Mucosa of stomach (tissue), 1 donor: ENCODE data around the gene CENPO.
"Not testable (repeated sequence)": the region's sequence is repeated elsewhere in the genome, so short reads cannot be mapped to it uniquely, and the experiment has no call there.

Experiments used
- H3K27me3 ChIP-seq: one replicate; pipeline ENCODE4 v1.7.0; 2013; ENCODE audit warnings: mild to moderate bottlenecking, low read length; ENCODE audit not compliant: control insufficient read depth, insufficient read depth
- H3K36me3 ChIP-seq: one replicate; pipeline ENCODE4 v1.7.0; 2013; ENCODE audit warnings: low read length; ENCODE audit not compliant: control insufficient read depth, insufficient read depth
- H3K4me1 ChIP-seq: one replicate; pipeline ENCODE4 v1.7.0; 2013; ENCODE audit warnings: mild to moderate bottlenecking, low read length; ENCODE audit not compliant: control insufficient read depth, insufficient read depth
- H3K4me3 ChIP-seq: one replicate; pipeline ENCODE4 v1.7.0; 2013; ENCODE audit warnings: low read length
- H3K9ac ChIP-seq: one replicate; pipeline ENCODE4 v1.7.0; 2013; ENCODE audit warnings: mild to moderate bottlenecking, low read length, moderate library complexity
- H3K9me3 ChIP-seq: one replicate; pipeline ENCODE4 v1.7.0; 2013; ENCODE audit warnings: mild to moderate bottlenecking, low read length, moderate library complexity; ENCODE audit not compliant: control insufficient read depth
- donor health status: Pancreatic carcinoma.

Gene CENPO

DNA sequence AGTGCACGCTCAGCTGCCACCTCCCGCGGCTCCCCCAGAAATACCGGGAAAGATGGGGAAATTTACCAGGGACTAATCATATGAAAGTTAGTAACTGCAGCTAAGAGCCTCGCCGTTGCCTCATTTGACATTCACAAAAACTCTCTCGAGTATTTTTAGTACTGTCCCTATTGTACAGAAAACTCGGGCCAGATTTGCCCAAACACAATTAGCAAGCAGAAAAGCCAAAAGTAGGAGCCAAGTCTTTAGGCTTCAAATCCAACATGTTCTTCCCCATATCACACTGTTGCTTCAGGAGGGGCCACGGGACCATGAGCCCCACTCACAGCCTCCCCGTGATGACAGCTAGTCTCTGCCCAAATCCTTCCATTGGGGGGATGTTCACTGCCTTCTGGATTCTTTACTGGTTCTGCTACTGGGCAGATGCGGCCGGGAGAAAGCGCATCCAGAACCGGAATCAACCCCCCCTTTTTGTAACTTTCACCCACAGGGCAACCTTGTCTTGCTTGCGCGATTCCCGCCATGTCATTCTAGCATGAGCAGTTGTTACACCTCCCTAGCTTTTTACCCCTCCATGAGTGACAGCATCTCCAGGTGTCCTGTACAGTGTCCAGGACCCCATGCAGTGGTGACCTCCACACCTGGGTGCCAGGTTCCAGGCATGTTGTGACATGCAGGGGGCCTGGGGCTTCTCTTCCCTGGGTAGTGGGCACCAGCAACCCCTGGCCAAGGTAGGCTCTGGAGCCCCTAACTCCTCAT, 35.2 kb downstream of the CENPO start:
- Histone ChIP-seq H3K27me3 (no peaks in the 10 kb centered on the region), H3K4me3 (no peak overlapping the region), H3K4me1 (peaks cover 15% of the 10 kb centered on the region), H3K9ac (no peak overlapping the region), H3K36me3 (no peaks in the 10 kb centered on the region), H3K9me3 (no peaks in the 10 kb centered on the region)

DNA sequence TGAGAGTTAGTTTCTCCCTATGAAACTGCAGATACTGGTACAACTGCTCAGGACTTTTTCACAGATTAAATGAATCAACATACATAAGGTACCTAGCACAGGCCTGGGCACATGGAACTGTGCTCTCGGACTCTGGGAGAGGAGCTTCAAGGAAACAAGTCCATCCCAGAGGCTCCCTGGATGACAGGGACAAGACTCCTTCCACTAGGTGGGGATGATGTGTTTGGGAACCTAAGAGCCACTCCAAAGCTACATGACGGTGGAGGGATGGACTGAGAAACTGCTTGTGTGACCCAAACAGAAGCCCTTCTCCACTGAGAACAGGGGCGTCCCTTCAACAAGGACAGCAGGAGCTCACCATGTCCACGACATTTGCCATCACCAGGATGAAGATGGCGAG, 37.1 kb downstream of the CENPO start:
- H3K9ac ChIP-seq = no peak overlapping the region

DNA sequence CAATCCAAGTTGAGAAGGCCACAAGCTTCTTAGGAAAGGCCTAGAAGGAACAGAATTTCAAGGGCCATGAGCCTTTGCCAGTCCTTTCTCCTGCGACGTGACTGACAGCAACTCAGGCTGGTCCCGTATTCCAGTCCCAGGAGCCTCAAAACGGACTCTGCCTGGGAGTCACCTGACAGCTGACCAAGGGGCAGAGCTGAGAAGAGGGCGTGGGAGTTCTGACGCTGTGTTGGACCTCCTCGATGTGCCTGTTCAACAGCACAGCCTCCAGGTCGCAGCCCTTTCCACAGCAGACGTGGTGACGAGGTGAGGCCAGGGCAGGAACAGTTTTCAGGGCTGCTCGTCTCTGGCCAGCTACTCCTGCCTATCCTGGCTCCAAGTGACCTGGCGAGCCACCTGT, 37.6 kb downstream of the CENPO start:
- no peaks in the 10 kb centered on the region for H3K9me3 ChIP-seq
- no peak overlapping the region for H3K4me3 ChIP-seq
- H3K36me3 ChIP-seq = no peaks in the 10 kb centered on the region
- H3K27me3 ChIP-seq = no peaks in the 10 kb centered on the region
- peaks cover 15% of the 10 kb centered on the region for H3K4me1 ChIP-seq
- H3K9ac ChIP-seq = no peak overlapping the region

More for the DNA sequence above, 37.1 kb downstream of the CENPO start:
- Histone ChIP-seq H3K9me3 (no peaks in the 10 kb centered on the region), H3K4me3 (no peak overlapping the region), H3K4me1 (peaks cover 15% of the 10 kb centered on the region), H3K36me3 (no peaks in the 10 kb centered on the region), H3K27me3 (no peaks in the 10 kb centered on the region)

DNA sequence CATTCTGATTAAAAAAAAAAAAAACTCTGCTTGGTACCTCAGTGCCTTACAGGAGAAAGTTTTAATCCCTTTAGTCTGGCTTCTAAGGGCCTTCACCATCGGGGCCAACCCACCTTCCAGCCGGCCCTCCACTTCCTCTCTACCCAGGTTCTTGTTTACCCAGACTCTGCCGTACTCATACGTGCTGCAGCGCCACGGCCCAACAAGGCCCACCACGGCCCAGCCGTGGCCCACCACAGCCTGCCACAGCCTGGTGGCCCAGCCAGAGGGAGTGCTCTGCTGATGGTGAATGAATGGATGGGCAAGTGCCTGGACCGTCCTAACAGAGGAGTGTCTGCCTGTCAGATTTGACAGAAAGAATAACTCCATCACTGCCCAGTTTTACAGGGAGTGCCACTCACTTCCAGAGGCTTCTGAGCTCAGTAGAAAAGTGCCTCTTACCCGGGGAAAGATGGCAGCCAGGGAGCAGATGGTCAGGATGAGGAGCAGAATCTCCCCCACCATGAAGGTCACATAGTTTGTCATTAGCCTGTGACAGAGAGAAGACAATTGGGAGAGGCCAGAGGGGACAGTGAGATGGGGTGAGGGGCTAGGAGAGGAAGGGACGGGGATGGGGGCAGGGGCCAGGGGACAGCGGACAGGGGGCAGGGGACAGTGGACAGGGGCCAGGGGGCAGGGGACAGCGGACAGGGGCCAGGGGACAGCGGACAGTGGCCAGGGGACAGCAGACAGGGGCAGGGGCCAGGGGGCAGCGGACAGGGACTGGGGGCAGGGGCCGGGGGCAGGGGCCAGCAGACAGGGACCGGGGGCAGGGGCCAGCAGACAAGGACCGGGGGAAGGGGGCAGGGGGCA, 38.2 kb downstream of the CENPO start:
- Histone ChIP-seq H3K27me3 (no peaks in the 10 kb centered on the region), H3K9ac (no peak overlapping the region), H3K9me3 (no peaks in the 10 kb centered on the region), H3K4me3 (no peak overlapping the region), H3K36me3 (no peaks in the 10 kb centered on the region), H3K4me1 (peaks cover 11% of the 10 kb centered on the region)

DNA sequence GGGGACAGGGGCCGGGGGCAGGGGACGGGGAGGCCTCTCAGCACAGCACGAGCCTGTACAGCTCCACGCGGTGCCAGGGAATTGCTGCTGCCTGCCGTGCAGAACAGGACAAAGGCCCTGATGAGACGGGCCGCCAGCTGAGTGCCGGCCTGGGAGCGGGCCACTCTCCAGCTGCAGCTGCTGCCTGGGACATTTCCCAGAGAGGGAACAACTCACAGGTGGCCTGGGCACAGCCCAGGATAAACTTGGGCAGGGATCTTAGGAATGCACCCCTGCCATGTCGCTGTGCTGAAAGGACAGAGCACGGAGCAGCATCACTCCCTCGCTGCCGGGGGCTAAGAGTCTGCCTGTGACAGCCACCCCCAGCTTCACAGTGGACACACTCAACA, 38.8 kb downstream of the CENPO start:
- Histone ChIP-seq H3K9me3 (no peaks in the 10 kb centered on the region), H3K36me3 (no peaks in the 10 kb centered on the region), H3K9ac (no peak overlapping the region), H3K4me3 (no peak overlapping the region), H3K27me3 (no peaks in the 10 kb centered on the region), H3K4me1 (peaks cover 5% of the 10 kb centered on the region)

DNA sequence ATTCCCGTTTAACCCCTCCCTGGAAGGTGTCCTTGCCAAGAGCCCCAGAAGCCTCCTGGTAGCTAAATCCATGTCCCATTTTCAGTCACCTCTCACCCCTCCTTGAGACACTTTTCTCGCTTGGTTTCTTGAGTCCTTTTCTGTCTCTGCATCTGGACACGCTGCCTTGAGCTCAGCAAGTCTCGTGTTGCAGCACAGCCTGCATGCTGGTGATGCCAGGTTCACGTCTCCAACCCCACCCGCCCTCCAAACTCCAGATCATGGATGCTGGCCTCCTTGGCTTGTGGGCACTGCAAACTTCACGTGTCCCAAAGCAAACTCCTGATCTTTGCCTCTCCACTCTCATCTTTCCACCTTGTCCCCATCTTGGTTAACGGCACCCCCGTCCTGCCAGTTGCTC, 39.3 kb downstream of the CENPO start:
- no peak overlapping the region for H3K4me3 ChIP-seq
- H3K36me3 ChIP-seq = no peaks in the 10 kb centered on the region
- no peaks in the 10 kb centered on the region for H3K9me3 ChIP-seq
- H3K9ac ChIP-seq = no peak overlapping the region
- peaks cover under 1% of the 10 kb centered on the region for H3K4me1 ChIP-seq
- no peaks in the 10 kb centered on the region for H3K27me3 ChIP-seq

DNA sequence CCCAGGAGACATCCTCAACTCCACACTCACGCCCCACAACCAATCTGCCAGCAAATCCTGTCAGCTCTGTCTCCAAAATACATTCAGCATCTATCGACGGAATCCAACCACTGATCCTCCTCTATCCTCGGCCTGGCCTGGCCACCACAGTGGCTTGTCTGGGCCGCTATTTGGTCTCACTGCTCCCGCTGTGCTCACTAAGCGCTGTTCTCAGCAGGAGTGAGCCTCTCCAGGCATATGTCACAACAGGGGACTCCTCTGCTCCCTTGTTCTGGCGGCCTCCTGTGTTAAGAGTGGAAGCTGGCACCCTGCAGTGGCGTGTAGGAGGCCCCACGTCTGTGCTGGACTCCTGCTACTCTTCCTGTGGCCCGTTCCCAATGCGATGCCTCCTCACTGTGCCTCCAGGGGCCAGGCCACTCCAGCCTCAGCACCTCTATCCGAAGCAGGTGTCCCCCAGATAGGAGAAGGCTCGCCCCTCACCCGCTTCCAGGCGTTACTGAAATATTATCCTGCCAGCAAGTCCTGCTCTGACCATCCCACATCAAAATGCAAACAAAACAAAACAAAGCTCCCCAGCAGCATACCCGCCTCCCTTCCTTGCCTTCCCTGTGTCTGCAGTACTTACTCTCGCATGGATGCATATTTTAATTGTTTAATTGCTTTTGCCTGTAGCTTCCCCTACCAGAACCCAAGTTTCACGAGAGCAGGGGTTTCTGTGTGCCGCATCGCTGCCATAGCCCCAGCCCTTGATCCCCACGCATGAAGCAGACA, 39.9 kb downstream of the CENPO start:
- Histone ChIP-seq H3K27me3 (no peaks in the 10 kb centered on the region), H3K4me3 (no peak overlapping the region), H3K36me3 (no peaks in the 10 kb centered on the region), H3K9me3 (no peaks in the 10 kb centered on the region), H3K4me1 (no peaks in the 10 kb centered on the region), H3K9ac (no peak overlapping the region)

DNA sequence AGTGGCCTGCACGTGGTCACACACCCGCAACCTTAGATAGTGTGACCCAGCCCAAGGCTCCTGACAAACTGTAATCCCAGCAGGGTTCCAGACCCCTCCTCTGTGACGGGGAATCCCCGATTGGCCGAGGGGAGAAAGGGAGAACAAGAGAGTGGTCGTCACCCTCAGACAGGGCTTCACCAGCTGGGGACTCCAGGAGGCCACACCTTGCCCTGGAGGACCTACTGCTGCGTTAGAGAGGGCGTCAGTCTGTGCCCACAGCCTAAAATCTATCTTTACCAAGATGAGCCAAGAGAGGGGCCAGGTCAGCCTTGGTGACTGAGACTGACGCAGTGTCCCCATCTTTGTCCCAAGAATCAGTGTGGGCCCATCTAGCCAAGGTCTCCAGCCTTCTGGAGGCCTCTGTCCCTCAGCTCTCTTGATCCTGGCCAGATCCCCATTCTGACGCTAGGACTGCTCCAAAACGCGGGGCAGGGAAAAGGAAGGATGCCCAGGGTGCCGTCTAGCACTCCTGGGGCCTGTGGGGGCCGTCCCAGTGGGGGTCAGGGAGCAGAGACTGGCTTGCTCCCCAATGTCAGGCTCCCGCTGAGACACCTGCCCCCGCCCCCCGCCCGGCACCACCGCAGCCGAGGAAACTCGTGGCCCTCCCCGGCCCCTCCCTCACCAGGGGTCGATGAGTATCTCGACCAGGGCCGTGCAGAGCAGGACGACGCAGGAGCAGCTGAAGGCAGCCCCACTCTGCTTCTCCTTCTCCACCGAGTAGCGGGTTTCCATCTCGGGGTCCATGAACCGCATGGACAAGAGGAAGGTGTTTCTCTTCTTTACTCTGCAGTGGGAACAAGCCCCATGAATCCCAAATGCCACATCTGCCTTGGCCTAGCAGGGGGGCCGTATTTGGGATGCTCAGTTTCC, 40.9 kb downstream of the CENPO start:
- H3K9me3 ChIP-seq = no peaks in the 10 kb centered on the region
- H3K4me3 ChIP-seq = no peak overlapping the region
- H3K27me3 ChIP-seq = no peaks in the 10 kb centered on the region
- no peaks in the 10 kb centered on the region for H3K36me3 ChIP-seq
- H3K4me1 ChIP-seq = no peaks in the 10 kb centered on the region
- H3K9ac ChIP-seq = no peak overlapping the region

DNA sequence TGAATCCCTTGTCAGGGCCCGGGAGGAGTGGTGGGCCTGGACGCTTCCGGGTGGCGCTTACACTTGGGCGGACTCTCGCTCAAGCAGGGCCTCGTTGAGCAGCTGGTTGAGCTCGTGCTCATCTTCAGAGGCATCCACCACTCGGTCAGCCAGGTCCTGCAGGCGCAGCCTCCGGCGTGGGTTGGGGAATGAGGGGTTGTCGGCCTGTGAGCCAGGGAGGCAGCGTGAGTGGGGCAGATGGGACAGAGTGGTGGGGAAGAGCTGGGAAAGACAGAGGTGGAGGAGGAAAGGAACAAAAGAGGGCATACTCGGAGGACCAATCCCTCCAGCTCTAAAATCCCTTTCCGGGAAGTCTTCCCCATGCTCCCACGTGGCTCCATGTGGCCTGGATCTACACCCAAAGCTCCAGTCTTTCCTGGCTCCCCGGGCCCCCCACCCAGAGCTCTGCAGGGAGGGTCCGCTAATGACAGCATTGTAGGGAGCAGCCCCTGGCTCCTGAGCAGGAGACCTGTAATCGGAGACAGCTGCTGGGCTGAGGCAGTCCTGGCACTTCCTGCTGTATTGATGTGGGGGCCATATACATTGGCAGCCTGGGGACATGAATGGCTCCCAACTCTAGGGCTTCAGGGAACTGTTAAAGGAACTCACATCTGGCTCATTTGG, 41.6 kb downstream of the CENPO start:
- H3K36me3 ChIP-seq = no peaks in the 10 kb centered on the region
- no peak overlapping the region for H3K9ac ChIP-seq
- no peaks in the 10 kb centered on the region for H3K4me1 ChIP-seq
- no peaks in the 10 kb centered on the region for H3K9me3 ChIP-seq
- no peaks in the 10 kb centered on the region for H3K27me3 ChIP-seq
- no peak overlapping the region for H3K4me3 ChIP-seq

DNA sequence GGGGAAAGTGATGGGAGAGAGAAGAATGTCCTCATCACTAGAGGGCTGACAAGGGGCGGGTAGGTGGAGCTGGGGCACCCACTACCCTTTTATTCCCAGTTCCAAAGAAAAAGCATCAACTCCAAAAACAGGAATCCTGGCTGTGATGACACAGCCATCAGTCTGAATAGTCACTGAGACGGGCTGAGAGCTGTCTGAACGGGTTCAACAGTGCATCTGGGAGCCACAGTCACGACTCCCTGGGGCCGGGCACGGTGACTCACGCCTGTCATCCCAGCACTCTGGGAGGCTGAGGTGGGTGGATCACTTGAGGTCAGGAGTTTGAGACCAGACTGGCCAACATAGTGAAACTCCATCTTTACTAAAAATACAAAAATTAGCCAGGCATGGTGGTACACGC, 42.2 kb downstream of the CENPO start:
- not testable (repeated sequence) for H3K4me1 ChIP-seq, H3K27me3 ChIP-seq, H3K4me3 ChIP-seq, H3K36me3 ChIP-seq, H3K9me3 ChIP-seq, H3K9ac ChIP-seq

DNA sequence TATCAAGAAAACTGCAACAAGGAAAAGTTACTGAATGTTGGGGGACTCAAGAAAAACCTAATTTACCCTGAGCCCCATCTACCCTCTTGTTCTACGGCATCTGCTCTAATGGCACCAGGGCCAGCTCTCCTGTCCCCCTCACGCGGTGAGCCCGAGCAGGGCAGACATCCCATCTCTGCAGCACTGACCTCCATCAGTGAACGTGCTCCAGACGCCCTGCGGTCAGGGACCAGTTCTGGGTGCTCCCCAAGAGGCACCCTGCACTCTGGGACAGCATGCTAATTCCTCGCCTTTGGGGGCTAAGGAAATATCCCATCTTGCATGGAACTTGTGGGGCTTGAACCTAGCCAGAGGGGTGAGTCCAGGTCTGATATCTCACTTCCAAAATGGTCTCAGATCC, 43.0 kb downstream of the CENPO start:
- no peaks in the 10 kb centered on the region for H3K9me3 ChIP-seq
- no peak overlapping the region for H3K9ac ChIP-seq
- no peak overlapping the region for H3K4me3 ChIP-seq
- H3K36me3 ChIP-seq = no peaks in the 10 kb centered on the region
- no peaks in the 10 kb centered on the region for H3K4me1 ChIP-seq
- H3K27me3 ChIP-seq = no peaks in the 10 kb centered on the region
